ENCODE results near the gene LRP5. TPM values are rescaled to one million over a fixed set of nuclear protein-coding genes. Genes with fewer than 3 reads are reported as not detected.

LRP5 gene
- total and polyA plus RNA-seq, 2 experiments from 2014 or later, result 26.9 to 51.1 TPM

GRCh38 chr11:68383976-68384501 is 71.6 kb downstream of the LRP5 start:
- TF ChIP-seq, protein P1, sequence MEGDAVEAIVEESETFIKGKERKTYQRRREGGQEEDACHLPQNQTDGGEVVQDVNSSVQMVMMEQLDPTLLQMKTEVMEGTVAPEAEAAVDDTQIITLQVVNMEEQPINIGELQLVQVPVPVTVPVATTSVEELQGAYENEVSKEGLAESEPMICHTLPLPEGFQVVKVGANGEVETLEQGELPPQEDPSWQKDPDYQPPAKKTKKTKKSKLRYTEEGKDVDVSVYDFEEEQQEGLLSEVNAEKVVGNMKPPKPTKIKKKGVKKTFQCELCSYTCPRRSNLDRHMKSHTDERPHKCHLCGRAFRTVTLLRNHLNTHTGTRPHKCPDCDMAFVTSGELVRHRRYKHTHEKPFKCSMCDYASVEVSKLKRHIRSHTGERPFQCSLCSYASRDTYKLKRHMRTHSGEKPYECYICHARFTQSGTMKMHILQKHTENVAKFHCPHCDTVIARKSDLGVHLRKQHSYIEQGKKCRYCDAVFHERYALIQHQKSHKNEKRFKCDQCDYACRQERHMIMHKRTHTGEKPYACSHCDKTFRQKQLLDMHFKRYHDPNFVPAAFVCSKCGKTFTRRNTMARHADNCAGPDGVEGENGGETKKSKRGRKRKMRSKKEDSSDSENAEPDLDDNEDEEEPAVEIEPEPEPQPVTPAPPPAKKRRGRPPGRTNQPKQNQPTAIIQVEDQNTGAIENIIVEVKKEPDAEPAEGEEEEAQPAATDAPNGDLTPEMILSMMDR (conservative IDR thresholded peaks at IDR 0.05; ENCODE audit: low read depth in 2 of 2), result peak; percentile 97 to 98
- TF ChIP-seq STAT1 (IDR thresholded peaks at IDR 0.05; ENCODE audit: unreplicated experiment), result no peak
- Mint-ChIP-seq H3K9me3 (no peaks in the 10 kb centered on the region), H3K27ac (no peak overlapping the region), H3K4me1 (peaks cover 10% of the 10 kb centered on the region), H3K27me3 (ENCODE audit: insufficient read depth, low read depth, poor library complexity) (peaks cover 15% of the 10 kb centered on the region), H3K36me3 (ENCODE audit: low read depth) (peaks cover 27% of the 10 kb centered on the region), H3K4me3 (no peak overlapping the region)
- H3K9me2 ChIP-seq (ENCODE audit: insufficient read depth), result no peaks in the 10 kb centered on the region
- 0 out of 2 replicates have a peak, but pooled peaks cover 2% of the 10 kb centered on the region for H4K20me1 ChIP-seq (replicated peaks; ENCODE audit: insufficient read depth)
- peak; percentile 86 for DNase-seq (ENCODE audit: low spot score)
- no peak overlapping the region for H2AFZ ChIP-seq
- no peak overlapping the region for H3K4me2 ChIP-seq
- H3K79me2 ChIP-seq (replicated peaks; ENCODE audit: insufficient read depth), result no peaks in the 10 kb centered on the region
- no peaks in the 10 kb centered on the region for H3K4me1 ChIP-seq (ENCODE audit: insufficient read depth)
- no peaks in the 10 kb centered on the region for H3F3A ChIP-seq (replicated peaks; ENCODE audit: low read depth)
- ATAC-seq, result peak; percentile 72
- no peak overlapping the region for H3K4me3 ChIP-seq
- no peaks in the 10 kb centered on the region for H3K36me3 ChIP-seq (ENCODE audit: insufficient read depth)
- H3K27me3 ChIP-seq (ENCODE audit: insufficient read depth), result no peaks in the 10 kb centered on the region
- no peak overlapping the region for H3K27ac ChIP-seq (ENCODE audit: low read depth)

DNA sequence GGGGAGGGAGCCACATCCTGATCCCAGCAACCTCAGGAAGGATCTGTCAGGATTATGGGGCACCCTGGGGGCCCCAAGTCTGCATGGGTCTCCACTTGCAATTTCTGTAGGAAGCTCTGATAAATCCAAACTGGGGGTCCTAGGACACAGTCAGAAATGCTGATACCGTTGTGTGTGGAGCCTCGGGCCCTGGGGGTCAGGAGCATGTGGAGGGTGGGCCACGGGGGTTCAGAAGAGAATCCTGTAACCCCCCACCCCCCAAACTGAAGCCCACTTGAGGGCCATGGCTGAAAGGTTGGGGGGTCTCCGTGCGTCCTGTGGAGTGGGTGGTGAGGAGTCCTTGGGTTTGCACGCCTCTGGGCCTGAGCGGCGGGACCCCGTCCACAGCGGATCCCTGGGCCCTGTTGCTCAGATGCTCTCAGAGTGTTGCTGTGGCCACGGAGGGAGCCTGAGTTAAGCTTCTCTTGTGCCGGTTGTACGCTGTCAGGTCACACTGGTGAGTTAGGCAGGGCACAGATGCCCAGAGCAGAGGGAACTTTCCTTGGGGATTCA is 72.2 kb downstream of the LRP5 start:
- no peak for DNase-seq (ENCODE audit: low spot score)
- H4K20me1 ChIP-seq (replicated peaks; ENCODE audit: insufficient read depth), result 0 out of 2 replicates have a peak, but pooled peaks cover 2% of the 10 kb centered on the region
- no peak overlapping the region for H3K27ac Mint-ChIP-seq
- H3K27me3 ChIP-seq (ENCODE audit: insufficient read depth), result no peaks in the 10 kb centered on the region
- H3K4me2 ChIP-seq, result no peak overlapping the region
- no peaks in the 10 kb centered on the region for H3K79me2 ChIP-seq (replicated peaks; ENCODE audit: insufficient read depth)
- no peaks in the 10 kb centered on the region for H3K9me2 ChIP-seq (ENCODE audit: insufficient read depth)
- no peaks in the 10 kb centered on the region for H3K9me3 Mint-ChIP-seq
- ATAC-seq, result no peak
- H2AFZ ChIP-seq, result no peak overlapping the region
- no peak overlapping the region for H3K4me3 ChIP-seq
- peaks cover 15% of the 10 kb centered on the region for H3K27me3 Mint-ChIP-seq (ENCODE audit: insufficient read depth, low read depth, poor library complexity)
- no peaks in the 10 kb centered on the region for H3K36me3 ChIP-seq (ENCODE audit: insufficient read depth)
- peaks cover 10% of the 10 kb centered on the region for H3K4me1 Mint-ChIP-seq
- peaks cover 27% of the 10 kb centered on the region for H3K36me3 Mint-ChIP-seq (ENCODE audit: low read depth)
- H3K27ac ChIP-seq (ENCODE audit: low read depth), result no peak overlapping the region
- no peaks in the 10 kb centered on the region for H3K4me1 ChIP-seq (ENCODE audit: insufficient read depth)
- H3K4me3 Mint-ChIP-seq, result no peak overlapping the region
- H3F3A ChIP-seq (replicated peaks; ENCODE audit: low read depth), result no peaks in the 10 kb centered on the region
- no peak for TF ChIP-seq POLR2AphosphoS5 (IDR thresholded peaks at IDR 0.05; ENCODE audit: low read depth)
- TF ChIP-seq ZNF462 (CRISPR knock-in tag; IDR thresholded peaks at IDR 0.05), result no peak
- TF ChIP-seq, protein P1 (conservative IDR thresholded peaks at IDR 0.05; ENCODE audit: low read depth in 2 of 2), result no peak
- no peak for TF ChIP-seq EZH2phosphoT487 (IDR thresholded peaks at IDR 0.05; ENCODE audit: unreplicated experiment)
- TF ChIP-seq ZNF114 (CRISPR knock-in tag; IDR thresholded peaks at IDR 0.05), result no peak
- TF ChIP-seq STAT1 (IDR thresholded peaks at IDR 0.05; ENCODE audit: unreplicated experiment), result no peak
- TF ChIP-seq ZNF331 (CRISPR knock-in tag; IDR thresholded peaks at IDR 0.05; ENCODE audit: low read depth), result no peak
- TF ChIP-seq EZH2 (IDR thresholded peaks at IDR 0.05; ENCODE audit: low read depth, unreplicated experiment), result no peak
